Upper lobe of left lung (tissue), 4 donors: ENCODE measurements around the gene ZNF407.

ENCODE experiments used
- CTCF ChIP-seq, 6 experiments: fragments of 450-650 bp in 4 of 6; fragments of 200-600 bp in 2 of 6; sonication (generic) in 2 of 6; IDR thresholded peaks; one replicate each; pipeline ENCODE4 v1.5.1; 2016 to 2019; ENCODE audit warnings: antibody characterized with exemption in 6 of 6
- EP300 ChIP-seq, 4 donors: sonication (generic); formaldehyde crosslinking; IDR thresholded peaks; one replicate each; pipeline ENCODE4 v1.5.1; 2017; ENCODE audit warnings: antibody characterized with exemption in 4 of 4, control low read depth in 2 of 4
- POLR2A ChIP-seq, 4 donors: fragments of 450-650 bp; IDR thresholded peaks; one replicate each; pipeline ENCODE4 v1.5.1; 2016 to 2017; ENCODE audit warnings: antibody characterized with exemption in 4 of 4, mild to moderate bottlenecking in 2 of 4
- POLR2AphosphoS5 ChIP-seq, 2 donors: sonication (generic); formaldehyde crosslinking; IDR thresholded peaks; one replicate each; pipeline ENCODE4 v1.5.1; 2017; ENCODE audit warnings: antibody characterized with exemption in 2 of 2

- TF ChIP-seq CTCF (IDR thresholded peaks at IDR 0.05), result no peak
- no peak for TF ChIP-seq EP300 (IDR thresholded peaks at IDR 0.05)
- TF ChIP-seq POLR2AphosphoS5 (IDR thresholded peaks at IDR 0.05), result no peak
- no peak for TF ChIP-seq POLR2A (IDR thresholded peaks at IDR 0.05)
Observed at GRCh38 chr18:74604361-74604760, 6.7 kb downstream of the ZNF407 start.
